Measurements from ENCODE around the gene RASL12.
"Not testable (repeated sequence)": the region's sequence is repeated elsewhere in the genome, so short reads cannot be mapped to it uniquely, and the experiment has no call there.

Gene RASL12

GRCh38 chr15:65102912-65103311 lies 35.1 kb upstream of the RASL12 start:
- no peak for DNase-seq (ENCODE audit: low read depth)
- no peak overlapping the region for H3K4me3 ChIP-seq (ENCODE audit: control insufficient read depth, low read depth, low read length)
- TF ChIP-seq CTCF (IDR thresholded peaks at IDR 0.05; ENCODE audit: control insufficient read depth, insufficient read depth, low read depth, low read length, missing control alignments) = no peak

GRCh38 chr15:65101891-65102708 lies 34.3 kb upstream of the RASL12 start:
- DNase-seq (ENCODE audit: low read depth) = no peak
- no peak for TF ChIP-seq CTCF (IDR thresholded peaks at IDR 0.05; ENCODE audit: control insufficient read depth, insufficient read depth, low read depth, low read length, missing control alignments)
- no peak overlapping the region for H3K4me3 ChIP-seq (ENCODE audit: control insufficient read depth, low read depth, low read length)

GRCh38 chr15:65101411-65101890 lies 33.7 kb upstream of the RASL12 start:
- peak; percentile 78 for TF ChIP-seq CTCF (IDR thresholded peaks at IDR 0.05; ENCODE audit: control insufficient read depth, insufficient read depth, low read depth, low read length, missing control alignments)
- H3K4me3 ChIP-seq (ENCODE audit: control insufficient read depth, low read depth, low read length) = no peak overlapping the region
- DNase-seq (ENCODE audit: low read depth) = no peak

- TF ChIP-seq CTCF (IDR thresholded peaks at IDR 0.05; ENCODE audit: control insufficient read depth, insufficient read depth, low read depth, low read length, missing control alignments) = no peak
- no peak overlapping the region for H3K4me3 ChIP-seq (ENCODE audit: control insufficient read depth, low read depth, low read length)
- no peak for DNase-seq (ENCODE audit: low read depth)
These were observed 32.7 kb upstream of the RASL12 start for GRCh38 chr15:65100442-65100841.

GRCh38 chr15:65099801-65100200 lies 32.0 kb upstream of the RASL12 start:
- not testable (repeated sequence) for DNase-seq (ENCODE audit: low read depth); H3K4me3 ChIP-seq (ENCODE audit: control insufficient read depth, low read depth, low read length)

GRCh38 chr15:65099336-65099735 lies 31.5 kb upstream of the RASL12 start:
- DNase-seq (ENCODE audit: low read depth) = no peak
- no peak for TF ChIP-seq CTCF (IDR thresholded peaks at IDR 0.05; ENCODE audit: control insufficient read depth, insufficient read depth, low read depth, low read length, missing control alignments)
- no peak overlapping the region for H3K4me3 ChIP-seq (ENCODE audit: control insufficient read depth, low read depth, low read length)

- H3K4me3 ChIP-seq (ENCODE audit: control insufficient read depth, low read depth, low read length) = no peak overlapping the region
- TF ChIP-seq CTCF (IDR thresholded peaks at IDR 0.05; ENCODE audit: control insufficient read depth, insufficient read depth, low read depth, low read length, missing control alignments) = no peak
- DNase-seq (ENCODE audit: low read depth) = no peak
These were observed 30.0 kb upstream of the RASL12 start for GRCh38 chr15:65097651-65098263.

Measured in AG09309 (cell line).